Measurements from ENCODE around the gene JPT2.

DNA sequence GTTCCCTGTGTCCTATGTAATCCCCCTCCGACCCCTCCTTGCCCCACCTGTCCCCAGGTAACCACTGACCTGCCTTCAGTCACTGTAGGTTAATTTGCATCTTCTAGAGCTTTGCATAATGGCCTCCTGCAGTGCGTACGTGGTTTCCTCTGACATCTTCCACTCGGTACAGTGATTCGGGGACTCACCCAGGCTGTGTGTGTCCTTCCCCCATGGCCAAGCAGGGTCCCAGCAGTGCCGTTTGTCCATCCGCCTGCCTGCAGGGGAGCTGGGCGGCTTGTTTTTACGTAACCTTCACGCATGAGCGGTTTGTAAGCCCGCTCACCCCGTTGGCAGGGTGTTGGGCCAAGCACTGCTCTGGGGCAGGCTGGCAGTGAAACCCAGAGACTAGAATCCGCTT lies 35.9 kb downstream of the JPT2 start:
- TF ChIP-seq, protein P1, sequence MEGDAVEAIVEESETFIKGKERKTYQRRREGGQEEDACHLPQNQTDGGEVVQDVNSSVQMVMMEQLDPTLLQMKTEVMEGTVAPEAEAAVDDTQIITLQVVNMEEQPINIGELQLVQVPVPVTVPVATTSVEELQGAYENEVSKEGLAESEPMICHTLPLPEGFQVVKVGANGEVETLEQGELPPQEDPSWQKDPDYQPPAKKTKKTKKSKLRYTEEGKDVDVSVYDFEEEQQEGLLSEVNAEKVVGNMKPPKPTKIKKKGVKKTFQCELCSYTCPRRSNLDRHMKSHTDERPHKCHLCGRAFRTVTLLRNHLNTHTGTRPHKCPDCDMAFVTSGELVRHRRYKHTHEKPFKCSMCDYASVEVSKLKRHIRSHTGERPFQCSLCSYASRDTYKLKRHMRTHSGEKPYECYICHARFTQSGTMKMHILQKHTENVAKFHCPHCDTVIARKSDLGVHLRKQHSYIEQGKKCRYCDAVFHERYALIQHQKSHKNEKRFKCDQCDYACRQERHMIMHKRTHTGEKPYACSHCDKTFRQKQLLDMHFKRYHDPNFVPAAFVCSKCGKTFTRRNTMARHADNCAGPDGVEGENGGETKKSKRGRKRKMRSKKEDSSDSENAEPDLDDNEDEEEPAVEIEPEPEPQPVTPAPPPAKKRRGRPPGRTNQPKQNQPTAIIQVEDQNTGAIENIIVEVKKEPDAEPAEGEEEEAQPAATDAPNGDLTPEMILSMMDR (IDR thresholded peaks at IDR 0.05), result no peak
- no peak for TF ChIP-seq POLR2A (IDR thresholded peaks at IDR 0.05)

Measured in body of pancreas (tissue), 4 donors.